GM21515 (cell line): ENCODE measurements around the gene NEK6.

Experiments used
- ATAC-seq: cut with Tn5 transposase; IDR thresholded peaks from one replicate; pipeline ENCODE4 v1.9.1; 2021; ENCODE audit not compliant: unreplicated experiment

NEK6 gene

DNA sequence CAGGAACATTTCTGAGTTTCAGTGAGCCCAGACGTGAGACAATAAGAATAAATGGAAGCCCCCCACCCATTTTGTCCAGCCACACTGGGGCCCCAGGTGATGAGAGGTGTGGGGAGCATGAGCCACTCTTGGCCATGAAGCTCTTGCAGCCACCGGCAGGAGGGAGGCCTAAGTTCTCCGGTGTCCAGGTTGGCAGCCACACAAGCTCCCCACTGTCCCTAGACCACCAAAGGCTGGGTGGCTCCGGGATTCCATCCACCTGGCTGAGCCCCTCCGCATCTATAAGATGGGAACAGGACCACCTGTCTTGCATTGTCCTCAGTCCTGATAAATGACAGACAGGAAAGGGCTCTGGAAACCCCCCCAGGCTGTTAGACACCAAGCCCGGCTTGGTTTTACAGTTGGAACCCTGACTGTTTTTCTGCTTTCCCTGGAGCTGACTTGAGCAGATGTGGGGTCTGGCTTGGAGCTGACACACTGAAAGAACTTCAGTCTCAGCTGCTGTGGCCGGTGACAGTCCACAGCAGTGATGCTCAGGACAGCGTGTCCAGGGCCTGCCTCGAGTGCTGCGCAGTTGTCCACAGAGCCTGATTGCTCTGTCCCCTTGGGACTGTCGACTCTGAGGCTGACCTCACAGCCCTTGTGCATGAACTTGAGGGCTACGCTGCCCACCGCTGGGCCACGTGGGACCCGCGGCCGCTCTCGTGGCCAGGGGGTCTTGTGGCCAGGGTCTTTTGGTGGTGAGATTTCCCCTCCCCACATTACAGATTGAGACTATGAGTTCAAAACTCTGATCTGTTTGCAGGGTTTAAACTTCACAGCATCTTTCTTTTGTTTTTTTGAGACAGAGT lies 82.7 kb downstream of the NEK6 start:
- no peak for ATAC-seq

- ATAC-seq: no peak
Observed at GRCh38 chr9:124341455-124342170, 83.9 kb downstream of the NEK6 start.

- ATAC-seq: no peak
Observed at GRCh38 chr9:124342402-124342775, 84.6 kb downstream of the NEK6 start.

- ATAC-seq: no peak
Observed at GRCh38 chr9:124342776-124343485, 85.2 kb downstream of the NEK6 start.

- ATAC-seq: no peak
Observed at GRCh38 chr9:124343533-124344290, 86.0 kb downstream of the NEK6 start.

DNA sequence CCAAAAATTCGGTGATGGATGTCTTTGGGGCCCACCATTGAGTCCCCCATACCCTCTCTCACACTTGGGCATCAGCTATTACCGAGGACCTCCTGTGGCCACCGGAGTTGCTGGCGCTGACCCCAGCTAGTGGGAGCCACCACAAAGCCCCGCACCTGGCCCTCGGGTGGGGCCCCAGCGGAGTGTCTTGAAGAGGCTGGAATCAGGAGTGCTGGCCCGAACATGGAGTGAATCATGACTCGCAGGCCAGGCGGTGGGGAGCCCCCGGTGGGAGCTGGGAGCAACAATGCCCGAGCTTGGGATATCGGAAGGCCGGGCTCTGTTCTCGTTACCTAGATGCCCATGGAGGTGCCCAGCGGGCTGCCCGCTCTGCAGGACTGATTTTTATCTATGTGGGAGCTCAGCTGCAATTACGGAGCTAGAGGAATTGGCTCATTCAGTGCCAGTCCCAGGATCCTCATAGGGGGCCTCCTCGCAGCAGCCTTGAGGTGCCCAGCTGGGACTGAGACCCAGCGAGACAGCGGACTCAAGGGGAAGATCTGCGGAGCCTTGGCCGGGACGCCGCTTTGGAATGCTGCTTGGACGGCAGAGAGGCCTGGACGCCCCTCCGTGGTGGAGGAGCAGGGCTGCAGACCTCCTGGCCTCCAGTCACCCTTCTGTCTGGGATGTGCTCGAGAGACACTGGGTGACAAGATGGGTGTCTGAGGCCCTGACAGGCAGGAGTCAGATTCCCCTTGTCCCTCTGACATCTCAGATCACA lies 86.7 kb downstream of the NEK6 start:
- ATAC-seq: no peak

DNA sequence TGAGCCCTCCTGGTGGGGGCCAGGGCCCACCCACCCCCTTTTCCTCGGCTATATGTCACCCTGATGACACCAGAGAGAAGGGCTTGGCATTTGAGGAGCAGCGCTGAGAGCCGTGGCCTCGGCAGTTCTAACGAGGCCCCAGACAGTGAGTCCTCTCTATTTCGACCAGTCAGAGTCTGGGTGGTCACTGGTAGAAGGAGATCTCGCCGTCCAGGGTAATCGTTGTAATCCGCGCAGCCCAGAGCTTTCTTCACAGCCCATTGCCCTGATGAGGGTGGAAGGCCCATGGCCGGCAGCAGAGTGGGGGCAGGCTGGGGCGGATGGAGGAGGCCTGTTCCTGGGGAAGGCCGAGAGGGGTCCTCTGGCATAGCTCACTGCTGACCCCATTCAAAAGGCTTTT lies 87.3 kb downstream of the NEK6 start:
- no peak for ATAC-seq

DNA sequence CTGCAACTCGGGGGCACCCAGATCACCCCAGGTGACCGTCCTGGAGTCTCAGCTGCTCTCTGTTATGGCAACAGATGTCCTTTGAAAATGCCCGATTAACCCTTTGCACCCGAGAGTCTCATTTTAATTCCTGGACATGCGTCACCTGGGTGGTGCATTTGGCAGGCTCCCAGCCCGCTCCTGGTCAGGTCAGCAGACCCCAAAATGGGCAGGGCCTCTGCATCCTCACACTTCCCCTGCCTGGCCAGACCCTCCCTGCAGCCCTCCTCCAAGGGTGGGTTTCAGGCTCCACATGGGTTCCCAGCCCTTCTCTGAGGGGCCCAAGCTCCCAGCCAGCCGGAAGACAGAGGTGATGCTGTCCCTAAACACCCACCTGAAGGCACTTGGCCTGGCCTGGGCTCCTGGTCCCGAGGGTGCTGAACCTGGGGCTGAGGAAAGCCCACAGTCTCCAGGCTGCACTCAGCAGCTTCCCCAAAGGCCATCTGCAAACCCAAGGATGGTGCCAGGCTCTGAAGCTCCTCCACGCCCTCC lies 88.1 kb downstream of the NEK6 start:
- no peak for ATAC-seq

- ATAC-seq: no peak
Observed at GRCh38 chr9:124346347-124347163, 88.8 kb downstream of the NEK6 start.

- no peak for ATAC-seq
Observed at GRCh38 chr9:124347206-124347967, 89.6 kb downstream of the NEK6 start.

- no peak for ATAC-seq
Observed at GRCh38 chr9:124347968-124348358, 90.2 kb downstream of the NEK6 start.

DNA sequence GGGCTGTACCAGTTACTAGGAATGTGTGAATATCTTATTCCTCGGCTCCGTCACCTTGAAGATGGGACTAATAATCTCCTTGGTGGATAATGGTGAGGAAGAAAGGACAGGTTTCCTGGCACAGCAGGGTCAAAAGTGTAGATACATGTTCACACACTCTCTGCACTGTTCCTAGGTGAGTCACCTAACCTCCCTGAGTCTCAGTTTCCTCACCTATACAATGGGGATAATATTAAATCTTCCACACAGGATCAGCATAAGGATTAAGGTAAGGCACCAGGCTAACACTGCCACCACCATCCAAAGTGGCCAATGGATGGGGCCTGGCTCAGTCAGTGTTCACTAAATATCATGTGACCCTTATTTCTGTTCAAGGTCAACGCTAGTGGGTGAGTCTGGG lies 90.6 kb downstream of the NEK6 start:
- ATAC-seq: no peak

DNA sequence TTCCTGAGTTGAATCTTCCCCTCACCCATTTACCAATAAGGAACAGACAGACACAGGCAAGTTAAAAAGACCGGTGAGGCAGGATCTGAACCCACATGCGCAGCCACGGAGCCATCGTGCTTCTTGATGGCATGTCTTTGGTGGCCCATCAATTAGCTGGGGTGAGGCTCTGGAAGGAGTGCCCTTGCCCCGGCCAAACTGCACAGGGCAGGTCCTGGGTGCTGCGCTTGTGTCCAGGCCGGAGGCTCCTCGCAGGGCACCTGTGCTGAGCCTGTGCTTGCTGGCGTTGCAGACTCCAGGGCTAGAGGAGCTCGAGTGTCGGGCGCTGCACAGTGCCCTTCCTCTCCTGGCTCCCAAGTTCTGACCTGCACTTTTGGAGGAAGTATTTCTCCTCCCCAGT lies 91.1 kb downstream of the NEK6 start:
- no peak for ATAC-seq

DNA sequence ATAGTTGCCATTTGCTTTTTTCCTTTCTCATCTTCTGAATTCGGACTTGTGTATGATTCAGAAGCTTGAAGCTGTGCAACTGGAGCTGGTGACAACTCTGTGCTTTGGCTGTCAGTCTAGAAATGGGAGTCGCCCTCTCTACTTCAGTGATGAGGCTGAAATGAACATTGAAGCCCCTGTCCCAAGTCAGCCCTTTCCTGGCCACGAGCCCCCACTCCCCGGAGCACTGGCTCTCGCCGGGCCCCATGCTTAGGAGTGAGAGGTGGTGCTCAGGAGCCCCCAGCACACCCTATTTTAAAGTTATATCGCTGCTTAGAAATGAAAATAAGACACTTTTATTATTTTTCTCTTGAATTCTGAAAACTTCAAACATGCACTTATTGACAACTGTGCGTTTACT lies 91.5 kb downstream of the NEK6 start:
- no peak for ATAC-seq

- ATAC-seq: no peak
Observed at GRCh38 chr9:124349675-124350493, 92.1 kb downstream of the NEK6 start.

DNA sequence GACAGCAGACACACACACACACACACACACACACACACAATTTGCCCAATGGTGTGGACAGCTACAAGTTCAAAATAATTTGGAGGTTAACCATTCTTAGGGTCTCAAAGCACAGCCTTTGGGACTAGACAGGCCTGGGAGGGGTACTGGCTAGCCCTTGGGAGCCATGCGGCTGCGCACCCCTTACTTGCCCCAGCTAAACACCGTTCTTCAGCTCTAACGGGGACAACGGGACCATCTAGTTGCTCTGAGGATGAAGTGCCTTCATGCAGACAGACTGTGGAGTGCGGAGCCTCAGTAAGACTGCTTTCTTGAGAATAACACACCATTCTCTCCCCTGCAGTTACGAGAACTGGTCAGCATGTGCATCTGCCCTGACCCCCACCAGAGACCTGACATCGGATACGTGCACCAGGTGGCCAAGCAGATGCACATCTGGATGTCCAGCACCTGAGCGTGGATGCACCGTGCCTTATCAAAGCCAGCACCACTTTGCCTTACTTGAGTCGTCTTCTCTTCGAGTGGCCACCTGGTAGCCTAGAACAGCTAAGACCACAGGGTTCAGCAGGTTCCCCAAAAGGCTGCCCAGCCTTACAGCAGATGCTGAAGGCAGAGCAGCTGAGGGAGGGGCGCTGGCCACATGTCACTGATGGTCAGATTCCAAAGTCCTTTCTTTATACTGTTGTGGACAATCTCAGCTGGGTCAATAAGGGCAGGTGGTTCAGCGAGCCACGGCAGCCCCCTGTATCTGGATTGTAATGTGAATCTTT lies 92.9 kb downstream of the NEK6 start:
- ATAC-seq: no peak
